Activated CD8-positive, alpha-beta T cell treated with anti-CD3 and anti-CD28 coated beads for 36 hours (primary cell): ENCODE measurements around the gene PKP3. TPM values are rescaled to one million over a fixed set of nuclear protein-coding genes. Genes with fewer than 3 reads are reported as not detected.

ENCODE experiments used
- ATAC-seq: fragments of 200-7000 bp; cut with Tn5 transposase; one replicate; pipeline ENCODE4 v1.10.0; 2021; ENCODE audit warnings: mild to moderate bottlenecking, moderate library complexity
- CTCF ChIA-PET: fragments of 350-600 bp; sonication (Branson Sonifier 250); formaldehyde crosslinking; loops from one replicate; lab custom pipeline; 2021; ENCODE audit warnings: antibody characterized with exemption; lab: Charles Lee
- POLR2A ChIA-PET: fragments of 350-600 bp; sonication (Branson Sonifier 250); formaldehyde crosslinking; loops from one replicate; lab custom pipeline; 2021; ENCODE audit warnings: antibody characterized with exemption; lab: Charles Lee
- DNase-seq: peaks from one replicate; pipeline ENCODE4 v3.0.0-alpha.2; 2020
- H3K27ac Mint-ChIP-seq: one replicate; pipeline ENCODE4 v1.8.0; 2021; ENCODE audit warnings: mild to moderate bottlenecking, mixed read lengths
- H3K27me3 Mint-ChIP-seq: one replicate; pipeline ENCODE4 v1.8.0; 2021; ENCODE audit warnings: mixed read lengths
- H3K36me3 Mint-ChIP-seq: one replicate; pipeline ENCODE4 v1.8.0; 2021; ENCODE audit warnings: low read depth, mixed read lengths
- H3K4me1 Mint-ChIP-seq: one replicate; pipeline ENCODE4 v1.8.0; 2021; ENCODE audit warnings: low read depth, mixed read lengths
- H3K4me3 Mint-ChIP-seq: one replicate; pipeline ENCODE4 v1.8.0; 2021; ENCODE audit warnings: mild to moderate bottlenecking, moderate library complexity, mixed read lengths
- H3K9me3 Mint-ChIP-seq: one replicate; pipeline ENCODE4 v1.8.0; 2021; ENCODE audit warnings: mixed read lengths
- CTCF ChIP-seq: fragments of 200-600 bp; IDR thresholded peaks from one replicate; pipeline ENCODE4 v1.8.0; 2022; ENCODE audit warnings: antibody characterized with exemption, mild to moderate bottlenecking
- intact Hi-C: fragments of 100-400 bp; cut with micrococcal nuclease; formaldehyde crosslinking; loops from one replicate; pipeline ENCODE4 v1.10.0; 2022
- total RNA-seq, 2 experiments: library from RNA; stranded (reverse); gene quantifications; one replicate each; pipeline ENCODE4 v1.2.3, GENCODE V29; 2021

PKP3 gene
- total RNA-seq, 2 experiments from 2014 or later = 0.18 TPM; not detected in 1

- Mint-ChIP-seq H3K4me1 (no peaks in the 10 kb centered on the region), H3K4me3 (no peak overlapping the region), H3K36me3 (peaks cover 11% of the 10 kb centered on the region), H3K27ac (no peak overlapping the region), H3K9me3 (peaks cover 1% of the 10 kb centered on the region), H3K27me3 (no peaks in the 10 kb centered on the region)
- intact Hi-C loops = no loop called here
- DNase-seq (no peak), ATAC-seq (no peak)
- ChIA-PET CTCF (interaction anchor here (0.8 to 0.9 kb wide), 2 partner anchors 21 to 92 kb away, joined by 3 read pairs; no protein-coding TSS in a partner anchor), POLR2A (interaction anchor here (1.9 kb wide), 1 partner anchor 14 kb away, joined by 10 read pairs; the partner anchor contains the start of gene ANO9)
- TF ChIP-seq CTCF = no peak
These were observed 32.8 kb downstream of the PKP3 start for GRCh38 chr11:426851-427250.

DNA sequence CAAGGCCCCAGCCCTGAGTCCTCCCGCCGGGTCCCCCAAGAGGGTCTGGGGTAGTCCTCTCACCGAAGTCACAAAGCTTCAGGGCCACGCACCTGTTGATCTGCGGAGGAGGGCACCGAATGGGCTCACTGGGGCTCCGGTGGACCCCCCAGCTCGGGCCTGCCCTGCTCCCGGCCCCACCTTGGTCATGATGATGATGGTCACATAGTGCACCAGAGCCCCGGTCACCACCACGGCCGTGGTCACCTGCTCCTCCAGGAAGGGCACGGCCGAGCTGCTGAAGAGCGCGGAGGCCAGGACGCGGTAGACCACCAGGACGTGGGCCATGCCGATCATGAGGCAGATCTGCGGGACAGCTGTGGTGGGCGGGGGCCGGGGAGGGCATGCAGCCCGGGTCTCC lies 34.3 kb downstream of the PKP3 start:
- intact Hi-C loops = no loop called here
- no peak for ATAC-seq
- no peaks in the 10 kb centered on the region for H3K4me1 Mint-ChIP-seq
- ChIA-PET POLR2A (interaction anchor here (1.6 kb wide), 1 partner anchor 13 kb away, joined by 5 read pairs; no protein-coding TSS in a partner anchor), CTCF (interaction anchor here (1.0 kb wide), 1 partner anchor 12 kb away, joined by 3 read pairs; no protein-coding TSS in a partner anchor)
- no peak overlapping the region for H3K4me3 Mint-ChIP-seq
- no peak for DNase-seq
- H3K9me3 Mint-ChIP-seq = peaks cover 1% of the 10 kb centered on the region
- H3K27me3 Mint-ChIP-seq = no peaks in the 10 kb centered on the region
- TF ChIP-seq CTCF = no peak
- peaks cover 11% of the 10 kb centered on the region for H3K36me3 Mint-ChIP-seq
- H3K27ac Mint-ChIP-seq = no peak overlapping the region

DNA sequence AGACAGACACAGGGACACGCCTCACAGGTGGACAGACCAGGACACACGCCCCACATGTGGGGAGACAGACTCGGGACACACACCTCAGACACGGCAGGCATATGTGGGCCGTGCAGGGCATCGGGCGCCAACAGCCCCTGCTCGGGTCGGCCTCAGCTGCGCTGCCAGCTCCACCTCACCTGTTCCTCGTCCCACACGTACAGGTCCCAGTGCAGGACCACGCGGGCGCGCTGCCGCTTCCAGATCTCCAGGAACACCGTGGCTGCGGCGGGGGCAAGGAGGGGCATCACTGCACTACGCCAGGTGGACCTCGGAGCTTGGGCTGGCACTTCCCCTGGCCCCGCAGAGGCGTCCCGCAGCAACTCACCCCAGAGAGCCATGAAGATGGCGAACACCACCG lies 35.4 kb downstream of the PKP3 start:
- ChIA-PET CTCF (no interaction called here), POLR2A (interaction anchor here (1.1 kb wide), 1 partner anchor 14 kb away, joined by 4 read pairs; no protein-coding TSS in a partner anchor)
- Mint-ChIP-seq H3K36me3 (peaks cover 10% of the 10 kb centered on the region), H3K27me3 (no peaks in the 10 kb centered on the region), H3K9me3 (peaks cover 1% of the 10 kb centered on the region), H3K4me1 (no peaks in the 10 kb centered on the region), H3K27ac (no peak overlapping the region), H3K4me3 (no peak overlapping the region)
- intact Hi-C loops = no loop called here
- DNase-seq (no peak), ATAC-seq (no peak)
- no peak for TF ChIP-seq CTCF

DNA sequence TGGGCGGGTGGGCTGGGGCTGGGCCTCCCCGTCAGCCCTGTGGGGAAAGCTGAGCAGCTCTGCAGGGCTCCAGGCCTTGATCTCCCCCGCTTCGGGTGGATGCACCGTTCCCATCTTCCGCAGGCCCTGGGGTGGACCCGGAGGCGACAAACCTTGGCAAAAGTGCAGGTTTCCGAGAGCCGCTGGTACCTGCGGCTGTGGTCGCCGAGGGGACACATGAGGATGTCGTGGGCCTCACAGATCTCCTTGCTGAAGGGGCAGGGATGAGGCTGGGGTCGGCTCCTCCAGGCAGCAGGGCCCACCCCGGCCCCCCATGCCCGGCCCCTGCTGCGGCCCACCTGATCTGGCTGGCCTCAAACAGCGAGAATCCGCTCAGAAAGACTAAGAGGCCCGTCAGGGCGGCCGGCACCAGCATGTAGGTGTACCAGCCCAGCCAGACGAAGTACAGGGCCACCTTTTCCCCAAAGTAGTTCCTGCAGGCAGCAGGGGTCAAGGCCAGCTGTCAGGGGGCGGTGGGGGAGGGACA lies 36.0 kb downstream of the PKP3 start:
- POLR2A ChIA-PET = interaction anchor here (1.1 kb wide), 1 partner anchor 15 kb away, joined by 4 read pairs; no protein-coding TSS in a partner anchor
- no peak overlapping the region for H3K4me3 Mint-ChIP-seq

More for the DNA sequence above, 36.0 kb downstream of the PKP3 start:
- CTCF ChIA-PET = no interaction called here
- H3K36me3 Mint-ChIP-seq = peaks cover 6% of the 10 kb centered on the region
- intact Hi-C loops = no loop called here
- H3K27ac Mint-ChIP-seq = no peak overlapping the region
- no peaks in the 10 kb centered on the region for H3K27me3 Mint-ChIP-seq
- no peaks in the 10 kb centered on the region for H3K4me1 Mint-ChIP-seq
- TF ChIP-seq CTCF = no peak
- DNase-seq = no peak
- ATAC-seq = no peak
- peaks cover 1% of the 10 kb centered on the region for H3K9me3 Mint-ChIP-seq
